GM12878 (cell line): Measurements from ENCODE around the gene NELL1. TPM values are rescaled to one million over a fixed set of nuclear protein-coding genes. Genes with fewer than 3 reads are reported as not detected.

Experiments
- ATAC-seq: fragments of 200-7000 bp; cut with Tn5 transposase; 3 replicates; pipeline ENCODE4 v1.9.1; 2020; ENCODE audit warnings: mild to moderate bottlenecking, moderate library complexity
- BruUV-seq: library from RNA; stranded (reverse); fragments of 400-500 nt; replicated peaks from 2 replicates; lab custom pipeline; 2021; lab: Mats Ljungman, UMichigan
- CTCF ChIA-PET: fragments of 300-600 bp; sonication (Branson Sonifier 250); formaldehyde crosslinking; extraction: SDS; loops from one replicate; lab custom pipeline; 2021; ENCODE audit warnings: inconsistent platforms; lab: Yijun Ruan, JAX
- POLR2A ChIA-PET: fragments of 350-600 bp; formaldehyde crosslinking; extraction: SDS; loops from one replicate; lab custom pipeline; 2021; ENCODE audit warnings: inconsistent platforms; lab: Charles Lee
- RAD21 ChIA-PET: fragments of 300-600 bp; sonication (Branson Sonifier 250); formaldehyde crosslinking; loops from one replicate; lab custom pipeline; 2023; ENCODE audit warnings: antibody characterized with exemption; ENCODE audit not compliant: unreplicated experiment; lab: Charles Lee
- SMC1A ChIA-PET: fragments of 300-600 bp; sonication (Branson Sonifier 250); formaldehyde crosslinking; loops from one replicate; lab custom pipeline; 2023; ENCODE audit not compliant: unreplicated experiment, uncharacterized antibody; lab: Charles Lee
- DNase-seq: peaks from one replicate; pipeline ENCODE4 v3.0.0-alpha.2; 2011; ENCODE audit warnings: low read depth, low spot score
- FAIRE-seq: peaks from 3 replicates; lab custom pipeline; 2011; peaks lifted over from hg19 to GRCh38; lab: Jason Lieb, UNC
- H2AFZ ChIP-seq: 2 replicates; pipeline ENCODE4 v1.6.0; 2011; ENCODE audit warnings: low read depth, low read length, control low read depth; ENCODE audit not compliant: control insufficient read depth
- H3K27ac ChIP-seq: 2 replicates; pipeline ENCODE4 v1.5.1; 2011; ENCODE audit warnings: control low read depth; ENCODE audit not compliant: control insufficient read depth, insufficient read depth
- H3K27me3 ChIP-seq, 2 experiments: replicated peaks in 1 of 2; 2 replicates each; pipeline versions ENCODE4 v1.6.0 to v1.6.1; 2011; ENCODE audit warnings: low read length in 1 of 2; ENCODE audit not compliant: control insufficient read depth in 2 of 2, insufficient read depth in 2 of 2
- H3K36me3 ChIP-seq, 2 experiments: 2 replicates each; pipeline ENCODE4 v1.5.1; 2011; ENCODE audit warnings: low read length in 1 of 2; ENCODE audit not compliant: control insufficient read depth in 2 of 2, insufficient read depth in 2 of 2
- H3K4me1 ChIP-seq: 2 replicates; pipeline ENCODE4 v1.6.1; 2011; ENCODE audit warnings: mild to moderate bottlenecking, low read length, moderate library complexity, mixed read lengths; ENCODE audit not compliant: control insufficient read depth, insufficient read depth
- H3K4me2 ChIP-seq: 2 replicates; pipeline ENCODE4 v1.6.0; 2011; ENCODE audit warnings: control low read depth; ENCODE audit not compliant: control insufficient read depth, insufficient read depth
- H3K4me3 ChIP-seq: fragments of 200-600 bp; sonication (generic); 2 replicates; pipeline ENCODE4 v1.5.1; 2016
- H3K79me2 ChIP-seq: 2 replicates; pipeline ENCODE4 v1.6.0; 2011; ENCODE audit warnings: low read length; ENCODE audit not compliant: control insufficient read depth, insufficient read depth
- H3K9ac ChIP-seq: 2 replicates; pipeline ENCODE4 v1.8.0; 2011; ENCODE audit warnings: low read length, control low read depth, mixed read lengths; ENCODE audit not compliant: control insufficient read depth, insufficient read depth
- H3K9me3 ChIP-seq: replicated peaks from 3 replicates; pipeline ENCODE4 v1.5.1; 2011; ENCODE audit warnings: mild to moderate bottlenecking, low read length; ENCODE audit not compliant: control insufficient read depth, insufficient read depth
- H4K20me1 ChIP-seq: 2 replicates; pipeline ENCODE4 v1.6.0; 2011; ENCODE audit not compliant: control insufficient read depth, insufficient read depth
- ATF2 ChIP-seq: IDR thresholded peaks from 2 replicates; pipeline ENCODE4 v1.6.1; 2012; ENCODE audit warnings: low read length, inconsistent platforms
- ATF3 ChIP-seq: IDR thresholded peaks from 2 replicates; pipeline ENCODE4 v1.6.1; 2011; ENCODE audit warnings: low read depth, mild to moderate bottlenecking, low read length, moderate library complexity, borderline replicate concordance; ENCODE audit errors: extremely low read depth
- BMI1 ChIP-seq: fragments of 450-650 bp; IDR thresholded peaks from 2 replicates; pipeline ENCODE4 v1.6.1; 2016; ENCODE audit warnings: mild to moderate bottlenecking, moderate library complexity, borderline replicate concordance
- IKZF2 ChIP-seq, 2 experiments: fragments of 450-650 bp; IDR thresholded peaks; 2 replicates each; pipeline ENCODE4 v1.6.1; 2017; ENCODE audit warnings: mild to moderate bottlenecking in 2 of 2, moderate library complexity in 2 of 2
- KDM1A ChIP-seq: fragments of 200-600 bp; sonication (generic); IDR thresholded peaks from 2 replicates; pipeline ENCODE4 v1.6.1; 2016; ENCODE audit warnings: borderline replicate concordance
- KLF5 ChIP-seq: fragments of 450-650 bp; IDR thresholded peaks from 2 replicates; pipeline ENCODE4 v1.6.1; 2014; ENCODE audit warnings: mild to moderate bottlenecking; ENCODE audit not compliant: partially characterized antibody
- MAX ChIP-seq: IDR thresholded peaks from 2 replicates; pipeline ENCODE4 v1.6.1; 2012; ENCODE audit warnings: low read depth, low read length, improper control_type of control experiment
- PML ChIP-seq: IDR thresholded peaks from 2 replicates; pipeline ENCODE4 v1.6.1; 2012; ENCODE audit warnings: low read length, inconsistent platforms
- RCOR1 ChIP-seq: conservative IDR thresholded peaks from 2 replicates; pipeline ENCODE4 v1.6.1; 2012; ENCODE audit warnings: low read depth, low read length, improper control_type of control experiment
- SMAD5 ChIP-seq: IDR thresholded peaks from 2 replicates; pipeline ENCODE4 v1.6.1; 2016; ENCODE audit warnings: antibody characterized with exemption, low read depth
- SREBF2 ChIP-seq: IDR thresholded peaks from 2 replicates; pipeline ENCODE4 v1.6.1; 2012; ENCODE audit warnings: mild to moderate bottlenecking, low read length
- TCF3 ChIP-seq: IDR thresholded peaks from 2 replicates; pipeline ENCODE4 v1.6.1; 2012; ENCODE audit warnings: low read depth, mild to moderate bottlenecking, low read length, borderline replicate concordance; ENCODE audit not compliant: insufficient read depth
- ZBTB40 ChIP-seq: fragments of 450-650 bp; IDR thresholded peaks from 2 replicates; pipeline ENCODE4 v1.6.1; 2016; ENCODE audit warnings: mild to moderate bottlenecking, moderate library complexity, borderline replicate concordance
- ZNF24 ChIP-seq: fragments of 450-650 bp; IDR thresholded peaks from 2 replicates; pipeline ENCODE4 v1.6.1; 2017; ENCODE audit warnings: antibody characterized with exemption, mild to moderate bottlenecking
- ZSCAN29 ChIP-seq: fragments of 450-650 bp; IDR thresholded peaks from 2 replicates; pipeline ENCODE4 v1.6.1; 2017; ENCODE audit warnings: mild to moderate bottlenecking, moderate library complexity
- WGBS: methylation state at CpG from one replicate; pipeline ENCODE4 v1.1.6; 2016; ENCODE audit warnings: low lambda C conversion rate; ENCODE audit not compliant: insufficient replicate concordance, insufficient coverage; ENCODE audit errors: missing lambda C conversion rate; 5-methylcytosine and 5-hydroxymethylcytosine counted together
- in situ Hi-C: fragments of 300-500 bp; cut with MboI; formaldehyde crosslinking; loops from 9 replicates; pipeline ENCODE4 v1.14.3; 2018; ENCODE audit warnings: mixed read lengths
- intact Hi-C: fragments of 100-400 bp; cut with micrococcal nuclease; formaldehyde crosslinking; loops from one replicate; pipeline ENCODE4 v1.14.2; 2022; ENCODE audit not compliant: unreplicated experiment
- polyA plus RNA-seq, 11 experiments: library from polyadenylated mRNA; depleted of rRNA in 4 of 11; unstranded in 6 of 11; stranded (reverse) in 5 of 11; fragments of >200 nt; fragmentation: Nextera tagmentation in 4 of 11; fragmentation: Illumina TruSeq in 1 of 11; extraction: Ambion mirVana in 4 of 11; extraction: Trizol in 1 of 11; gene quantifications; 1 replicate in 1 of 11; 2 replicates in 10 of 11; pipeline versions ENCODE4 v1.2.1 to v1.2.3, GENCODE V29; 2011 to 2016; ENCODE audit warnings: inconsistent platforms in 2 of 11, missing spikeins in 2 of 11, low read depth in 1 of 11
- total RNA-seq, 4 experiments: library from RNA; depleted of rRNA in 3 of 4; stranded (reverse); fragments of >200 nt in 3 of 4; fragmentation: Illumina TruSeq in 1 of 4; extraction: Trizol in 1 of 4; gene quantifications; 2 replicates each; pipeline versions ENCODE4 v1.2.1 to v1.2.3, GENCODE V29; 2013 to 2021

NELL1 gene
- total and polyA plus RNA-seq, 10 of the 15 experiments (the other 5 are each of a cell fraction or from before 2014, with no cell fraction given) = 0.02 to 0.12 TPM; not detected in 8

GRCh38 chr11:20760811-20761210 is 91.4 kb downstream of the NELL1 start (continued):
- TF ChIP-seq ATF3 (no peak), ZSCAN29 (no peak)

- Histone ChIP-seq H3K4me1 (no peaks in the 10 kb centered on the region), H4K20me1 (no peaks in the 10 kb centered on the region), H3K9ac (no peak overlapping the region), H3K9me3 (no peaks in the 10 kb centered on the region), H3K79me2 (no peaks in the 10 kb centered on the region), H3K36me3 (no peaks in the 10 kb centered on the region), H3K4me2 (no peak overlapping the region), H3K27me3 (no peaks in the 10 kb centered on the region), H2AFZ (no peak overlapping the region), H3K27ac (no peak overlapping the region), H3K4me3 (no peak overlapping the region)
- ChIA-PET CTCF (no interaction called here), POLR2A (no interaction called here), SMC1A (no interaction called here), RAD21 (no interaction called here)
- in situ Hi-C loops (no loop called here), intact Hi-C loops (no loop called here)
- WGBS = 44% methylated on average over 13 of the region's 13 CpGs
- DNase-seq (no peak), ATAC-seq (no peak), FAIRE-seq (no peak)
- BruUV-seq = no TSS peak
- TF ChIP-seq BMI1 (no peak), KDM1A (no peak), IKZF2 (IDR thresholded peaks at IDR 0.05) (no peak), KLF5 (no peak), ZBTB40 (no peak), SMAD5 (no peak), SREBF2 (no peak), RCOR1 (no peak), MAX (no peak), TCF3 (no peak), PML (no peak), ATF2 (no peak), ZNF24 (no peak)
Measured at GRCh38 chr11:20762116-20762844, 92.9 kb downstream of the NELL1 start.
